Adrenal gland (tissue), 5 donors: Measurements from ENCODE around the gene TCHHL1.

Source experiments
- CTCF ChIP-seq, 6 experiments: fragments of 450-650 bp in 4 of 6; fragments of 200-600 bp in 2 of 6; sonication (generic) in 1 of 6; IDR thresholded peaks; 1 replicate in 5 of 6; 2 replicates in 1 of 6; pipeline versions ENCODE4 v1.5.1 to v1.8.0; 2016 to 2021; ENCODE audit warnings: antibody characterized with exemption in 6 of 6, mild to moderate bottlenecking in 2 of 6, moderate library complexity in 1 of 6
- POLR2A ChIP-seq, 2 donors: fragments of 450-650 bp; IDR thresholded peaks; one replicate each; pipeline ENCODE4 v1.6.1; 2017; ENCODE audit warnings: antibody characterized with exemption in 2 of 2, mild to moderate bottlenecking in 2 of 2, moderate library complexity in 1 of 2
- donor health status: DM: no; HTN: no; CAD: no.

- TF ChIP-seq CTCF (IDR thresholded peaks at IDR 0.05): no peak
- TF ChIP-seq POLR2A (IDR thresholded peaks at IDR 0.05): no peak
Observed at GRCh38 chr1:152067150-152067549, 21.7 kb downstream of the TCHHL1 start.
